ENCODE data around the gene WNT8B.

DNA sequence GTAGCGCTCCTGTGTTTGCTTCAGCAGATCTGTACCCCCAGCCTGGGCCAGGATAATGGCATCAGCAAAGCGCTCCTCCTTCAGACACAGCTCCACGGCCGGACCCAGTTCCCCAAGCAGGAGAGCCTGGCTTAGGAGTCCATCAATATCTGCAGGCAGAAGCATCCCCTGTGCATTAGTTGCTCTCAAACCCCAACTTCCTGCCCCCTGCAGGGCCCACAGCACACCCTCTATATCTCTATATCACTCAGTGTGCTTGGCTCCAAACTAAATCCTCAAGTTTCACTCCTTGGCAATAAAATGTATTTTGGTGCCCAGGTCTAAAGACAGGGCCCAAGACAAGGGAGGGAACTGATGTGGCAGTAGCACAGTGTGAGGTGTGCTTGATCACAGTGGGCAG lies 35.2 kb downstream of the WNT8B start:
- TF ChIP-seq, protein P1, sequence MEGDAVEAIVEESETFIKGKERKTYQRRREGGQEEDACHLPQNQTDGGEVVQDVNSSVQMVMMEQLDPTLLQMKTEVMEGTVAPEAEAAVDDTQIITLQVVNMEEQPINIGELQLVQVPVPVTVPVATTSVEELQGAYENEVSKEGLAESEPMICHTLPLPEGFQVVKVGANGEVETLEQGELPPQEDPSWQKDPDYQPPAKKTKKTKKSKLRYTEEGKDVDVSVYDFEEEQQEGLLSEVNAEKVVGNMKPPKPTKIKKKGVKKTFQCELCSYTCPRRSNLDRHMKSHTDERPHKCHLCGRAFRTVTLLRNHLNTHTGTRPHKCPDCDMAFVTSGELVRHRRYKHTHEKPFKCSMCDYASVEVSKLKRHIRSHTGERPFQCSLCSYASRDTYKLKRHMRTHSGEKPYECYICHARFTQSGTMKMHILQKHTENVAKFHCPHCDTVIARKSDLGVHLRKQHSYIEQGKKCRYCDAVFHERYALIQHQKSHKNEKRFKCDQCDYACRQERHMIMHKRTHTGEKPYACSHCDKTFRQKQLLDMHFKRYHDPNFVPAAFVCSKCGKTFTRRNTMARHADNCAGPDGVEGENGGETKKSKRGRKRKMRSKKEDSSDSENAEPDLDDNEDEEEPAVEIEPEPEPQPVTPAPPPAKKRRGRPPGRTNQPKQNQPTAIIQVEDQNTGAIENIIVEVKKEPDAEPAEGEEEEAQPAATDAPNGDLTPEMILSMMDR (IDR thresholded peaks at IDR 0.05), result no peak
- TF ChIP-seq ZFX (IDR thresholded peaks at IDR 0.05; ENCODE audit: borderline replicate concordance), result no peak

Data from 22Rv1 (cell line).